ENCODE measurements around the gene NLRX1.

DNA sequence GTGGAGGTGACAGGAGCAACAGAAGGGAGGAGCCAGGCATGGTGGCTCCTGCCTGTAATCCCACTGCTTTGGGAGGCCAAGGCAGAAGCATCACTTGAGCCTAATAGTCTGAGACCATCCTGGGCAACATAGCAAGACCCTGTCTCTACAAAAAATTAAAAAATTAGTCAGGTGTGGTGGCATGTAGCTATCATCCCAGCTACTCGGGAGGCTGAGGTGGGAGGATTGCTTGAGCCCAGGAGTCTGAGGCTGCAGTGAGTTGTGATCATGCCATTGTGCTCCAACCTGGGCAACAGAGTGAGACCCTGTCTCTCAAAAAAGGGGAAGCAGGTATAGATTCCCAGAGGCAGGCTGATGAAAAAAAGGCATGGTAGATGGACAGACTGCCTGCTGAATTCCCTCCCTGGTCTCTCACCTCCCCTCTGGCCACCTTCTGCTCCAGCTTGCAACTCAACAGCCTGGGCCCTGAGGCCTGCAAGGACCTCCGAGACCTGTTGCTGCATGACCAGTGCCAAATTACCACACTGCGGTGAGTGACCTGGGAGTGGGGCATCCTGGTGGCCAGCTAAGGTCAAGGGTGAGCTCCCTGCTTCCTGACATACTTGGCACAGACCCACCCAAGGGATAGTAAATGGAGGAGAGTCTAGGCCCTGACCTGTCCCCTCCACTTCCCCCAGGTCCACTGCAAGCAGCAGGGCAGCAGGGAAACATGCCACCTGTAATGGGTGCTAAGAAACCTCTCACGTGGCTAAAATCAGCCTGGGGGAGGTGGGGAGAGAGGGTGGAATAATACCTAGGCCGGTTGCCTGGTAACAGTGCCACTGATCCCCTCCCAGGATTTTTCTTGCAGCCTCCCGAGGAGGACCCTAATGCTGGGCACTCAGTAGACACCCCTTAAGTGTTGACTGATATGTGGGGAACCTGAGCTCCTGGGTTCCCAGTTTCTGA lies 12.5 kb downstream of the NLRX1 start:
- TF ChIP-seq YY1 (IDR thresholded peaks at IDR 0.05; ENCODE audit: low read depth) (no peak), CREB1 (IDR thresholded peaks at IDR 0.05; ENCODE audit: low read depth) (no peak)

Measured in Ishikawa (cell line).